Activated CD4-positive, alpha-beta memory T cell treated with anti-CD3 and anti-CD28 coated beads for 36 hours (primary cell): ENCODE data around the gene ALOXE3. TPM values are rescaled to one million over a fixed set of nuclear protein-coding genes. Genes with fewer than 3 reads are reported as not detected.

Experiments
- CTCF ChIA-PET: fragments of 350-600 bp; sonication (Branson Sonifier 250); formaldehyde crosslinking; loops from one replicate; lab custom pipeline; 2021; ENCODE audit warnings: antibody characterized with exemption, inconsistent platforms; lab: Charles Lee
- POLR2A ChIA-PET: fragments of 350-600 bp; sonication (Branson Sonifier 250); formaldehyde crosslinking; loops from one replicate; lab custom pipeline; 2021; ENCODE audit warnings: antibody characterized with exemption; lab: Charles Lee
- DNase-seq: peaks from one replicate; pipeline ENCODE4 v3.0.0-alpha.2; 2020
- H3K27ac Mint-ChIP-seq: one replicate; pipeline ENCODE4 v1.8.0; 2021; ENCODE audit warnings: mixed read lengths
- H3K27me3 Mint-ChIP-seq: one replicate; pipeline ENCODE4 v1.8.0; 2021; ENCODE audit warnings: mixed read lengths
- H3K36me3 Mint-ChIP-seq: one replicate; pipeline ENCODE4 v1.8.0; 2021; ENCODE audit warnings: mixed read lengths
- H3K4me1 Mint-ChIP-seq: one replicate; pipeline ENCODE4 v1.8.0; 2021; ENCODE audit warnings: low read depth, mixed read lengths
- H3K4me3 Mint-ChIP-seq: one replicate; pipeline ENCODE4 v1.8.0; 2021; ENCODE audit warnings: mild to moderate bottlenecking, mixed read lengths
- H3K9me3 Mint-ChIP-seq: one replicate; pipeline ENCODE4 v1.8.0; 2021; ENCODE audit warnings: mixed read lengths
- intact Hi-C: fragments of 100-400 bp; cut with micrococcal nuclease; formaldehyde crosslinking; loops from one replicate; pipeline ENCODE4 v1.15.1; 2023
- total RNA-seq, 2 experiments: library from RNA; stranded (reverse); gene quantifications; one replicate each; pipeline ENCODE4 v1.2.3, GENCODE V29; 2021

Gene ALOXE3
- total RNA-seq, 2 experiments from 2014 or later: 0.12 TPM

DNA sequence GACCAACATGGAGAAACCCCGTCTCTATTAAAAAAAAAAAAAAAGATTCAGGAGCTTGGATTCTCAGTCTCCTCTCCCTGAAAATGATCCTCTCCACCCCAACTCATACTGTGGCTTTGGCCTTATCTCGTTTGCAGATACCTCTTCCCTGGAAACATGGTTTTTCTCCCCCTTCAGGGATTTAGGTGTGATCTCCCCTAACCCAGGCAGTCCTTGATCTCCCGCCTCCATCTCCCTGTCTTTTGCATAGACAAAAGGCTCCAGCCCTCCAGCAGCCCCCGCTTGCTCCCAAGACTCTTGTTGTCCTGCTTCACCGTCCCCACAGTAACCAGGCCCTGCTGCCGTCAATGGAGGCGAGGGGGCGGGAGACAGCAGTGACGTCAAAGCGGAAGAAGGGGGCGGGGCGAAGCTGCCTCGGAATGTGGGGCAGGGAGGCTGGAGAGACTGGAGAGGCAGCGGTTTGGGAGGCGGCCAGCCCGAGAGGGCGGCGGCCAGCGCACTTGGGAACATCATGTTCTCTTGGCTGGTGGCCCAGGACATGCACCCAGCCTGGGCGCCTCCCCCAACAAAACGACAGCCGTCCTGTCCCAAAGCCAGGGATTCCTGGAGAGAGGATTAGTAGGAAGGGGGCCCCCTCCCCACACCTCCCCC is 35.8 kb upstream of the ALOXE3 start:
- CTCF ChIA-PET: interaction anchor here (0.6 to 8.7 kb wide), 6 partner anchors 15 to 1135 kb away, joined by 3 to 62 read pairs (median 4); partner anchors contain the start of gene ALOXE3
- POLR2A ChIA-PET: interaction anchor here (0.6 to 5.3 kb wide), 5 partner anchors 9 to 467 kb away, joined by 3 to 95 read pairs (median 16); partner anchors contain the start of genes TP53 and VAMP2
- intact Hi-C loops: no loop called here

DNA sequence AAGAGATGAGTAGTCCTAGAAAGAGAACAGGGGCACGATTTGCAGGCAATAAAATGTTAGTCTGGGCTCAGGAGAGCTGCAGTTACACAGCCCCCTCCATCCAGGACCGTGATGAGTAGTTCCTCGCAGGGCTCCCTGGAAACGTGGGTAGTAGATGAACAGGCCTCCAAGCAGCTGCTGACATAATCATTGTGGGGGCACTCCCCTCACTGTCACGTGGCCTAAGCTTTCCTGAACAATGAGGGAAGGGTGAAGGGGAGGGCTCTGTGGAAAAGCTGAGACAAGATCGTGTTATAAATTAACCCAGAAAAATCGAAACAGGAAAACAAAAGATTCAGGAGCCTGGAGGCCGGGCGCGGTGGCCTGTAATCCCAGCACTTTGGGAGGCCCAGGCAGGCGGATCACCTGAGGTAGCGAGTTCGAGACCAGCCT is 35.2 kb upstream of the ALOXE3 start:
- DNase-seq: peak; percentile 83
- intact Hi-C loops: no loop called here
- no peaks in the 10 kb centered on the region for H3K27me3 Mint-ChIP-seq
- H3K27ac Mint-ChIP-seq: no peak overlapping the region
- H3K4me3 Mint-ChIP-seq: peak overlapping the region; percentile 62
- ChIA-PET POLR2A (interaction anchor here (0.6 to 5.3 kb wide), 5 partner anchors 9 to 466 kb away, joined by 3 to 95 read pairs (median 16); partner anchors contain the start of genes TP53 and VAMP2), CTCF (interaction anchor here (0.6 to 8.7 kb wide), 7 partner anchors 15 to 1135 kb away, joined by 3 to 62 read pairs (median 4); partner anchors contain the start of gene ALOXE3)
- H3K4me1 Mint-ChIP-seq: peaks cover 37% of the 10 kb centered on the region
- H3K9me3 Mint-ChIP-seq: no peaks in the 10 kb centered on the region
- H3K36me3 Mint-ChIP-seq: peaks cover 1% of the 10 kb centered on the region

More for the DNA sequence above, 35.8 kb upstream of the ALOXE3 start:
- H3K36me3 Mint-ChIP-seq: no peaks in the 10 kb centered on the region
- H3K27ac Mint-ChIP-seq: no peak overlapping the region
- no peaks in the 10 kb centered on the region for H3K9me3 Mint-ChIP-seq
- DNase-seq: peak; percentile 96
- peaks cover 41% of the 10 kb centered on the region for H3K4me1 Mint-ChIP-seq
- H3K27me3 Mint-ChIP-seq: no peaks in the 10 kb centered on the region
- H3K4me3 Mint-ChIP-seq: peak overlapping the region; percentile 62

DNA sequence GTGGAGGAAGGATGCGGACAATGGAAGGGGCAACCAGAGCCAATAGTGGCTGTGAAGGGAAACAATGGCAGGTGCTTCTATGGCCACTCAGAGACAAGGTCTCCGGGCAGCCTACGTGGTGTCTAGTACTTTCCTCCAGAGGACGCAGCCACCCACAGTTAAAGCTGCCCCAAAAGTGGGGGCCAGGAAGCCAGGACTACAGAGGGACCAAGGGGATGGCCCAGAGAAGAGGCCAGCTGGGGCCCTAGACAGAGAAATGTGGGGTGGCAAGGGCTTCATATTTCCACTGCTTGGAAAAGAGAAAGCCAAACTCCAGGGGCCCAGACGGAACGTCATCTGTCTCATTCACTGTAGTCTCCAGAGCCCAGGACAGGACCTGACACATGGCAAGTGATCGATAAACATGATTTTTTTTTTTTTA is 34.7 kb upstream of the ALOXE3 start:
- no peak overlapping the region for H3K27ac Mint-ChIP-seq
- ChIA-PET CTCF (interaction anchor here (1.0 to 2.2 kb wide), 3 partner anchors 14 to 79 kb away, joined by 3 to 12 read pairs (median 4); no protein-coding TSS in a partner anchor), POLR2A (interaction anchor here (1.1 to 5.3 kb wide), 5 partner anchors 10 to 466 kb away, joined by 3 to 95 read pairs (median 16); partner anchors contain the start of gene TP53)
- no peaks in the 10 kb centered on the region for H3K27me3 Mint-ChIP-seq
- peaks cover 5% of the 10 kb centered on the region for H3K36me3 Mint-ChIP-seq
- DNase-seq: no peak
- intact Hi-C loops: no loop called here
- H3K4me1 Mint-ChIP-seq: peaks cover 35% of the 10 kb centered on the region
- peak overlapping the region; percentile 62 for H3K4me3 Mint-ChIP-seq
- H3K9me3 Mint-ChIP-seq: no peaks in the 10 kb centered on the region

DNA sequence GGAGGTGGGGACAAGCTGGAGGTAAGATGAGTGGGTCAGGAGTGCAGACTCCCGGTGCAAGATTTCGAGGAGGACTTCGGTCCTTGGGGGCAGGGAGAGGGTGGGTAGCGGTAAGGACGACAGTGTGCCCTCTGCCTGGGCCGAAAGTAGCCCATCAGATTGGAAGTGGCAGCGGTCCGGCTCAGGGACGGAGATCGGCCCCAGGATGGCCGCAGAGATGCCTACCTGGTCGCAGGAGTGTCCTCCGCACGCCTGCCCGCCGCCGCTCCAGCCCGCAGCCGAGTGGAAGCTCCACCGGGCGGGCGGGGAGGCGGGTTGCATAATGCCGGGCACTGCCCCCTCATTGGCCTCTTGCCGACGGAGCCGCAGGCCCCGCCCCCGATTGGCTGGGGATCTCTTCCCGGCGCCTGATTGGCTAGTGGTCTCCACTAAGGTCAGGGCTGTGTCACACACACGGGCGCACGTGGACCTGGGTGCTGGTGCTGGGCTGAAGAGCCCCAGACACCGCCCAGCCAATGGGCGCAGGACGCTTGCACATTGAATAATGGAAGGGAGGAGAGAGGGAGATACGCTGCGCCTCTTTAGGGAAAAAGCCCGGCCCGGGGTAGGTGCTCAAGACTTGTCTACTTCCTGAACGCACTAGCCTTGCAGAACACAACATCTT is 33.9 kb upstream of the ALOXE3 start, which contains the start of gene PER1:
TSS of gene PER1 (minus strand) at position 293 of the 664 bp plus-strand sequence. CDS start 1,698 bp downstream, outside the sequence.
- CTCF ChIA-PET: interaction anchor here (1.0 to 2.2 kb wide), 4 partner anchors 13 to 634 kb away, joined by 3 to 12 read pairs (median 8); no protein-coding TSS in a partner anchor
- intact Hi-C loops: loop anchor here (1.0 kb wide), 1 partner anchor 27 kb away; no protein-coding TSS in a partner anchor
- Mint-ChIP-seq H3K4me3 (peak within 1 kb of the TSS; percentile 83), H3K36me3 (peaks cover 9% of the 10 kb centered on the region), H3K4me1 (peaks cover 35% of the 10 kb centered on the region), H3K27ac (no peak within 1 kb of the TSS), H3K27me3 (no peaks in the 10 kb centered on the region), H3K9me3 (no peaks in the 10 kb centered on the region)
- POLR2A ChIA-PET: interaction anchor here (0.8 to 5.3 kb wide), 7 partner anchors 9 to 73 kb away, joined by 3 to 34 read pairs (median 3); no protein-coding TSS in a partner anchor
- peak; percentile 95 for DNase-seq

DNA sequence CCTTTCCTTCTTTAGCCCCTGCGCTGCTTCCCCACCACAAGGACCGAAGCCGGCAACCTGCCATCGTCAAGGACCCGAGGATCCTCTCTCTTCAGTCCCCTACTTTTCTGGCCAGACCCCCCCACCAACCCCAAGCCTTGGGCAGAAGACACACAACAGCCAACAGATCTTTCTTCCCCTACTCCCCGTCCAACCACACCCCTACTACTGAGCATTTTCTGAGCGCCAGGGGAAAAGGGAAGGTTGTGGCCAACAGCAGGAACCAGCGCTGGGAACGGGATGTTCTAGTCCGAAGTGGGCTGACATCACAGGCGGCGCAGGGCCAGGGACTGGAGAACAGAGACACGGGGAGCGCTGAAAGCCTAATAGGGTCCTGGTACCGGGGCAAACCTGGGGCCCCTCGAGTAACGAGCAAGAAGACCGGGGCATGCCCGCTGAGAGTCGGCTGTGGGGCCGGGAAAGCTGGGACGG is 33.4 kb upstream of the ALOXE3 start:
- Mint-ChIP-seq H3K4me3 (peak overlapping the region; percentile 83), H3K27me3 (no peaks in the 10 kb centered on the region), H3K27ac (no peak overlapping the region), H3K9me3 (no peaks in the 10 kb centered on the region), H3K4me1 (peaks cover 35% of the 10 kb centered on the region), H3K36me3 (peaks cover 14% of the 10 kb centered on the region)
- intact Hi-C loops: loop anchor here (1.0 kb wide), 2 partner anchors 12 to 26 kb away; no protein-coding TSS in a partner anchor
- CTCF ChIA-PET: interaction anchor here (1.0 to 1.9 kb wide), 6 partner anchors 9 to 634 kb away, joined by 3 to 12 read pairs (median 5); no protein-coding TSS in a partner anchor
- DNase-seq: peak; percentile 46
- POLR2A ChIA-PET: interaction anchor here (0.8 to 5.3 kb wide), 6 partner anchors 8 to 72 kb away, joined by 3 to 34 read pairs (median 3); no protein-coding TSS in a partner anchor

DNA sequence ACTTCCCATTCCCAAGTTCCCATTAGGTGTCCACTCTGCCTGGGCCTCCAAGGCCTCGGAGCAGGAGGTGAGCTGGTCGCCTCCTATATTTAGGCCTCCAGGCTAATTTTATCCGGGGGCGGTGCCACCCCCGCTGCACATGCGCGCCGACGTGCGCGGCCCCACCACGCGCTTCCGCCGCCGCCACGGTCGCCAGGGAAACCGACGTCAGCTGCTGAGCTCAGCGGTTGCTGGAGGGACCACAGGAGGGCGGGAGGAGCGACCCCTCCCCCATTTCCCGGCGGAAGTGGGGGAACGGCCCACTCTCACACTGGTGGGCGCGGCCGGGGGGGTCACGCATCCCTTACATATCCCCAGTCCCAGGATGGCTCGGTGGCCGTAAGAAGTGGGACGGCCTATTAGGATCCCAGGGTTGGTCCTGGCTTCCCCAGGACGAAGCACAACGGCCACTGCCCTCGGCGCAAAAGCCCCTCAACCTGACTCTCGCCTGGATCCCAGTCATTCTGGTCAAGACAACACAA is 32.9 kb upstream of the ALOXE3 start:
- intact Hi-C loops: loop anchor here (1.0 kb wide), 1 partner anchor 12 kb away; no protein-coding TSS in a partner anchor
- Mint-ChIP-seq H3K4me3 (peak overlapping the region; percentile 83), H3K27me3 (no peaks in the 10 kb centered on the region), H3K9me3 (no peaks in the 10 kb centered on the region), H3K27ac (no peak overlapping the region), H3K4me1 (peaks cover 35% of the 10 kb centered on the region), H3K36me3 (peaks cover 19% of the 10 kb centered on the region)
- CTCF ChIA-PET: interaction anchor here (1.0 to 1.9 kb wide), 6 partner anchors 10 to 150 kb away, joined by 3 to 12 read pairs (median 5); no protein-coding TSS in a partner anchor
- POLR2A ChIA-PET: interaction anchor here (0.8 to 5.3 kb wide), 4 partner anchors 11 to 72 kb away, joined by 3 to 34 read pairs (median 14); no protein-coding TSS in a partner anchor
- DNase-seq: peak; percentile 92

DNA sequence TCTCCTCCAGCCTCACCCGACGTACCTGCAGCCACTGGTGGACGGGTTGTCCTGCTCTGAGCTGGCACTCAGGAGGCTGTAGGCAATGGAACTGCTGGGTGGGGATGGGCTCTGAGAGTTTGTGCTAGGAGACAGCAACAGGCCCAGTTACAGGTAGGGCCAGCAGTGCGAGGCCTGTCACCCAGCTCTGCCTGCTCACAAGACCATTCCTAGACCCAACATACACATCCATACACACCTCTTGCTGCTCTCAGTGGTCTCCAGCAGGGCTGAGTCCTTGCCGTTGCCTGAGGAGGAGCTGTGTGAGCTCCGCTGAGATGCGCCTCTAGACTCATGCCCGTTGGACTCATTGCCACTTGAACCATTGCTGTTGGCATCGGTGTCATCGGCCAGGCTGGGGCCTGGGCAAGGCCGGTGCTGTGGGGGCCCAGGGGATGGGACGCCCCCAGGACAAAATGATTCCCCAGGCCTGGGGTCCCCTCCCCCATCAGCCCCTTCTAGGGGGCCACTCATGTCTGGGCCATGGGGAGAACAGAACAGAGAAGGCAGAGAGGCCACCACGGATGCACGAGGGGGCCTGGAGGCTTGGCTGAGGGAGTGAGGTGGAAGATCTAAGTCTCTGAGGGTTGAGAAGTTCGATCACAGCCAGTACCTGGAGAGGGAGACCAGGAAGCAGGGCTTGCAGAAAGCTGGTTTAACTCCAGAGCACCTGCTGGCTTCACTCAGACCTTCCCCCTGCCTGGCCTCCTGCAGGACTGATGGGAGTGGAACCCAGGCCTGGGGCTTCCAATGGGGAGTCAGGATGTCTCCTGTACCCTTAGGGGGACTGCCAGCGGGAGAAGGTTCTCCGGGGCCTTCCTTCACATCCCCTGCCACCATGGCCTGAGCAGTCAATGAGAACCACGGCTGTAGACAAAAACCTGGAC is 32.1 kb upstream of the ALOXE3 start:
- no peaks in the 10 kb centered on the region for H3K27me3 Mint-ChIP-seq
- intact Hi-C loops: loop anchor here (1.0 kb wide), 1 partner anchor 11 kb away; no protein-coding TSS in a partner anchor
- ChIA-PET POLR2A (interaction anchor here (1.1 to 5.3 kb wide), 3 partner anchors 10 to 26 kb away, joined by 3 to 34 read pairs (median 25); partner anchors contain the start of gene HES7), CTCF (interaction anchor here (1.0 to 1.9 kb wide), 8 partner anchors 8 to 151 kb away, joined by 3 to 12 read pairs (median 4); no protein-coding TSS in a partner anchor)
- H3K27ac Mint-ChIP-seq: no peak overlapping the region
- peaks cover 25% of the 10 kb centered on the region for H3K36me3 Mint-ChIP-seq
- H3K4me3 Mint-ChIP-seq: peak overlapping the region; percentile 83
- H3K9me3 Mint-ChIP-seq: no peaks in the 10 kb centered on the region
- H3K4me1 Mint-ChIP-seq: peaks cover 33% of the 10 kb centered on the region
- DNase-seq: no peak

DNA sequence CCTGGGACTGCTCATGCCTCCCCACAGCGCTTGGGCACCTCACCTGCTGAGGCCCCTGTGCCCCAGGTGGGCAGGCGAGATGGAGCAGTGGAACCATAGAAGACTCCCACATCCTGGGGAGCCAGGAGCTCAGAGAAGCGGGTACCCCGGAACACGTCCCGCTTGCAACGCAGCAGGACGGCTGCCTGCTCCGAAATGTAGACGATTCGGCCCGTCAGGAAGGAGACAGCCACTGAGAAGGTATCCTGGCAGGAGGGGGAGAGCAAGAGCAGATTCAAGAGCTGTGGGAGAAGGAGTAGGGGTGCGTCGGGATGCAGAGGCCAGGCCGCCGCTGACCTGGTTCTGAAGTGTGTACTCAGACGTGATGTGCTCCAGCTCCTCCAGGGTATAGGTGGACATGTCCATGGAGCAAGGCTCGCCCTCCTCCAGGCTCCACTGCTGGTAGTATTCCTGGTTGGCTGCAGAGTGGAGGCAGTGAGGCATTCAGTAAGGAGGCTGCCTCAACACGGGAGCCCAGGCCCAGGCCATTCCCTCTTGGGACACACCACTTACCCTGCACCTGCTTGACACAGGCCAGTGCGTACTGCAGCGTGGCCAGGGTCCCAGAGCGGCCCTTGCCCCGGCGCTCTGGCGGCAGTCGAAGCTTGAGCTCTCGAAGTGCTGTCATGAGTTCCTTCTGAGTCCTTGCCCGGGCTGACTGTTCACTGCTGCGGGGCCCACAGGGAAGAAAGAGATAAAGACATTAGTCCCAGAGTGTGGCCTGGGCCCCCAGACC is 31.3 kb upstream of the ALOXE3 start:
- Mint-ChIP-seq H3K4me1 (peaks cover 25% of the 10 kb centered on the region), H3K4me3 (no peak overlapping the region), H3K9me3 (no peaks in the 10 kb centered on the region), H3K36me3 (peaks cover 26% of the 10 kb centered on the region), H3K27ac (no peak overlapping the region), H3K27me3 (no peaks in the 10 kb centered on the region)
- intact Hi-C loops: no loop called here
- ChIA-PET POLR2A (interaction anchor here (0.6 to 5.3 kb wide), 4 partner anchors 9 to 45 kb away, joined by 3 to 34 read pairs (median 3); partner anchors contain the start of gene HES7), CTCF (interaction anchor here (1.0 to 1.4 kb wide), 3 partner anchors 9 to 39 kb away, joined by 3 to 4 read pairs (median 4); no protein-coding TSS in a partner anchor)
- DNase-seq: no peak

DNA sequence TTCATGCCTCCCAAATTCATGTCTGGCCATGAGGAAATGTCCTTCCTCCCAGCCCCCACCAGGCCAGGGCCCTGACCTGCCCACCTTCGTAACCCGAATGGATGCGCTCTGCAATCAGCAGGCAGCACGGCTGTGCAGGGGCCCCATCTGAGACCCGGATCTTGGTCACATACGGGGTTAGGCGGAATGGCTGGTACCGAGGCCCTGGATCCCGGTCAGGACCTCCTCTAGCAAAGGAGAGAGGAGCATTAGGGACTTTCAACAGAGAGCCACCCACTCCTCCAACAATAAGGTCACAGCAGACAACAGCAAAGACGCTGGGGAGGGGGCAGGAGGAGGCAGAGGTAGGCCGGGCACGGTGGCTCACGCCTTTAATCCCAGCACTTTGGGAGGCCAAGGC is 30.2 kb upstream of the ALOXE3 start:
- intact Hi-C loops: no loop called here
- POLR2A ChIA-PET: no interaction called here

More for the DNA sequence above, 30.2 kb upstream of the ALOXE3 start:
- H3K9me3 Mint-ChIP-seq: no peaks in the 10 kb centered on the region
- no peak overlapping the region for H3K4me3 Mint-ChIP-seq
- no peak overlapping the region for H3K27ac Mint-ChIP-seq
- H3K4me1 Mint-ChIP-seq: peaks cover 16% of the 10 kb centered on the region
- H3K36me3 Mint-ChIP-seq: peaks cover 33% of the 10 kb centered on the region
- no peaks in the 10 kb centered on the region for H3K27me3 Mint-ChIP-seq
- CTCF ChIA-PET: interaction anchor here (1.2 kb wide), 1 partner anchor 9 kb away, joined by 5 read pairs; no protein-coding TSS in a partner anchor
- DNase-seq: no peak
